HL-60 (cell line): ENCODE data around the gene TLK2.

ENCODE experiments used
- CTCF ChIP-seq: IDR thresholded peaks from one replicate; pipeline ENCODE4 v1.5.1; 2011; ENCODE audit warnings: low read length, control low read depth, inconsistent platforms; ENCODE audit not compliant: insufficient read depth
- POLR2AphosphoS5 ChIP-seq: IDR thresholded peaks from 2 replicates; pipeline ENCODE4 v1.6.1; 2012; ENCODE audit warnings: low read depth

DNA sequence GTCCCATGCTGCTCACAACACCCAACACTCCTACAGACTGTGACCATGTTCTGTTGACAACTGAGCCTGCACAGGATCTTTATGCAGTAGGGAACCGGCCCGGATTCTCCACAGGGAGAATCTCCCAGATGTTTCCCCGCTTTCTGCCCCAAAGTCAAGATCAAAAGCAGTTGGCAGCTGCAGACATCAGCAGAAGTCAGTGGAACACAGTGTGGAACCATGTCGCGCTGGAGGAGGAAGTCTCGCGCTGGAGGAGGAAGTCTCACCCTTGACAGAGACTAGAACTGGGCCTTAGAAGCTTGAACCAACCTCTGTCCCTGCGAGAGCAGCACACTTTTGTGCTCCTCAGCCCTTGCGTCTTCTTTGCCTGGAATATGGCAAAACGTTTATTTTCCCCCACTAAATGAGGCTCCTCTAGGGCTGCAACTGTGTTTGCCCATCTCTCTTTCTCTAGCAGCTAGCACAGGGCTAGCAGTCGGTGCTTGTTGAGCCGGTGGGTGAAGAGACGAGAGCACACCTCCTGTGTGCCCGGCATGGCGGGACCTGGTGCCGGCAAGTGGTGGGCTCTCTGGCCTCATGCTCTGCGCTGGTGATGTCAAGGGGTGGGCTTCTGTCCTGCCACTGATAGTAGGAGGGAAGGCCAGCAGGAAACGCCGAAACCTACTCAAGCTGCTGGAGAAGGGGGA is 146.7 kb downstream of the TLK2 start:
- no peak for TF ChIP-seq CTCF
- no peak for TF ChIP-seq POLR2AphosphoS5
